ENCODE data around the gene PCIF1. TPM values are rescaled to one million over a fixed set of nuclear protein-coding genes. Genes with fewer than 3 reads are reported as not detected.
"Not testable (repeated sequence)": the region's sequence is repeated elsewhere in the genome, so short reads cannot be mapped to it uniquely, and the experiment has no call there.

PCIF1 gene
- total RNA-seq, 1 donor = 9.1 TPM

DNA sequence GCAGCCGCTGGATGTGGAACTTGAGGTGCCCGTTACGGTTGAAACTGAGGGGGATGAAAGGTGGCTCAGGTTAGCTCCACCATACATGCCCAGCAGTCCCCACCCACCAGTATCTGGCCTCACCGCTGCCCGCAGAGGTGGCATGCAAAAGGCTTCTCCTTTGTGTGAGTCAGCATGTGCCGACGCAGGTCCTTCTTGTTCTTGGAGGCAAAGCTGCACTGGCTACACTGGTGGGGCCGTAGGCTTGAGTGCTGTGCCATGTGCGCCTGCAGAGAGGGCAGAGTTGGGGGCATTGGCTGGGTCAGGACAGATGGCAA is 15.8 kb downstream of the PCIF1 start:
- H3K4me3 ChIP-seq (ENCODE audit: low read depth, low read length) = no peak overlapping the region
- DNase-seq (ENCODE audit: low read depth) = no peak
- TF ChIP-seq, protein P1, sequence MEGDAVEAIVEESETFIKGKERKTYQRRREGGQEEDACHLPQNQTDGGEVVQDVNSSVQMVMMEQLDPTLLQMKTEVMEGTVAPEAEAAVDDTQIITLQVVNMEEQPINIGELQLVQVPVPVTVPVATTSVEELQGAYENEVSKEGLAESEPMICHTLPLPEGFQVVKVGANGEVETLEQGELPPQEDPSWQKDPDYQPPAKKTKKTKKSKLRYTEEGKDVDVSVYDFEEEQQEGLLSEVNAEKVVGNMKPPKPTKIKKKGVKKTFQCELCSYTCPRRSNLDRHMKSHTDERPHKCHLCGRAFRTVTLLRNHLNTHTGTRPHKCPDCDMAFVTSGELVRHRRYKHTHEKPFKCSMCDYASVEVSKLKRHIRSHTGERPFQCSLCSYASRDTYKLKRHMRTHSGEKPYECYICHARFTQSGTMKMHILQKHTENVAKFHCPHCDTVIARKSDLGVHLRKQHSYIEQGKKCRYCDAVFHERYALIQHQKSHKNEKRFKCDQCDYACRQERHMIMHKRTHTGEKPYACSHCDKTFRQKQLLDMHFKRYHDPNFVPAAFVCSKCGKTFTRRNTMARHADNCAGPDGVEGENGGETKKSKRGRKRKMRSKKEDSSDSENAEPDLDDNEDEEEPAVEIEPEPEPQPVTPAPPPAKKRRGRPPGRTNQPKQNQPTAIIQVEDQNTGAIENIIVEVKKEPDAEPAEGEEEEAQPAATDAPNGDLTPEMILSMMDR (IDR thresholded peaks at IDR 0.05; ENCODE audit: insufficient read depth, low read depth, low read length) = no peak

DNA sequence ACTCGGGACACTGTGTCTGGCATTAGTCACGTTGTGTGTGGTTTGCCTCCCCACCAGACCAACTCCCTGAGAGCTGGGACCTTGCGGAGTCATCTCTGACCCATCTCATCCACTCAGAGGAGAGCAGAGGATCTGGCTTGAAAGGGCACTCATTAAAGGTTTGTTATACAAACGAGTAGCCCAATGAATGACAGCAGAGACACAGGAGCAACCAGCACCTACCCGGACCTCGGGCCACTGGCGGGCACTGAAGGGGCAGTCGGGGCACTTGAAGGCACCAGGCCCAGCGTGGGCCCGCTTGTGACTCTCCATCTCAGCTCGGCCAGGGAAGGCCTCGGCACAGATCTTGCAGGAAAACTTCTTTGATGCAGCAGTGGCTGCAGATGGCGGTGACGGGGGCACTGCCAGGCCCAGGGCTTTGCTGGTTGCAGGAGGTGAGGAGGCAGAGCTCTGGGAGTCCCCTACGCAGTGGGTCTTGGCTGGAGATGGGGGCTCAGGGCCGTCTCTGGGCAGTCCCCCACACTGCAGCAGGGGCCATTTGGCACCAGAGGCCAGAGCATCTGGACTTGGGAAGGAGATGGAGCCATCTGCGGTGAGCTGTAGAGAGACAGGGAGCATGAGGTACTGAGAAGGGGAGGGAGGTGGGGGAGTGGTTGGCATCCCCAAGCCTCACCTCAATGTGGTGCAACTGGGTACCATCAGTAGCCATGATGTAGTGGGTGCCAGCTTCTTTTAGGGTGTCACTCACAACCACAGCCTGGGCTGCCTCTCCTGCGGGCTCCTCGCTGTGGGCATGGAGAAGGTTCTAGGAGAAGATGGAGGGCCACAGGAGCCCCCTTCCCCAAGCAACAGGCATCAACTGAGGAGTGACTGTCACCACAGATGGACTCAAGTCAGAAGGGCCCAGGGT is 17.7 kb downstream of the PCIF1 start:
- TF ChIP-seq, protein P1 (IDR thresholded peaks at IDR 0.05; ENCODE audit: insufficient read depth, low read depth, low read length) = no peak
- no peak overlapping the region for H3K4me3 ChIP-seq (ENCODE audit: low read depth, low read length)
- DNase-seq (ENCODE audit: low read depth) = no peak

DNA sequence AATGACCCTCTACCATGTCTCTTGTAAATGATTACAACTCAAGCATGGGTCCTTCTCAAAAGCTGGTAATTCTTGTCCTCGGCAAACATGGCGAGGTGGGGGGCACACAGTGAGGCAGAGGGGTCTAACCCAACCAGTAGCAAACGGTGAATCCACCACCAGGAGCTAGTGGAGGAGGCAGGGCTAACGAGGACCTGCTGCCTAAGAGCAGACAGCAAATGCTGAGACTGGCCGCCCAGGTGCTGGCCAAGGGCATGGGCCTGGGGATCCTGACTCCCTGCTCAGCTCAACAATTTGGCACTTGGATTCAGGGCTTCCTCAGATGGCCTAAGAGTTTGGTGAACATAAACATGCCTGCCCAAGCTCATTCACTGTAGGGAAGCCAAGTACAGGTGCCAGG is 18.4 kb downstream of the PCIF1 start:
- TF ChIP-seq, protein P1 (IDR thresholded peaks at IDR 0.05; ENCODE audit: insufficient read depth, low read depth, low read length) = no peak
- no peak overlapping the region for H3K4me3 ChIP-seq (ENCODE audit: low read depth, low read length)
- no peak for DNase-seq (ENCODE audit: low read depth)

DNA sequence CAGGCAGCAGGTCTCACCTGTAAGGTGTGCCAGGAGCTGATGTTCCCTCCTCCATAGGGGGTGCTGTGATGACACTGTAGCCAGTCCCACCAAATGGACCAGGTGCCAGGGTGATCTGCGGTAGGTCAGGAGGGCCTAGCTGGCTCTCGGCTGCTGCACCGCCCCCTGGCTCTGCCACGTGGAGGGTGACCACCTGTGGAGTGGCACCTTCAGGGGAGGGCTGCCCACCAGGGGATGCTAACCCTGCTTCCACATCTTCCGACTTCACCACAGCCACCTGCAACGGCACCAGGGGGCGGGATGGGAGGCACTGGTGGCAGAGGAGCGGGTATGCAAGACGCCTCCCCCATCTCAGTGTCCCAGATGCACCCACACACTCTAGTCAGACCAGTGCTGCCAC is 19.2 kb downstream of the PCIF1 start:
- DNase-seq (ENCODE audit: low read depth) = no peak
- TF ChIP-seq, protein P1 (IDR thresholded peaks at IDR 0.05; ENCODE audit: insufficient read depth, low read depth, low read length) = no peak

DNA sequence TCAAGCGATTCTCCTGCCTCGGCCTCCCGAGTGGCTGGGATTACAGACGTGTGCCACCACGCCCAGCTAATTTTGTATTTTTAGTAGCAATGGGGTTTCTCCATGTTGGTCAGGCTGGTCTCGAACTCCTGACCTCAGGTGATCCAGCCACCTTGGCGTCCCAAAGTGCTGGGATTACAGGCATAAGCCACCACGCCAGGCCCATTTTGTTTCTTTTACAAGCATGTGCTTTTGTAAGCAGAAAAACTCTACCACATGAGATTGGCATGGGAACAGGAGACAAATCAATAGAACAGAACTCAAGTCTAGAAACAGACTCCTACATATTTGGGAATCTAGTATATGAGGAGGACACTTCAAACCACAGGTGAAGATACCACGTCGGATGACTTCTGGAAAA is 21.8 kb downstream of the PCIF1 start:
- H3K4me3 ChIP-seq (ENCODE audit: low read depth, low read length); DNase-seq (ENCODE audit: low read depth): not testable (repeated sequence)

More for the DNA sequence above, 19.2 kb downstream of the PCIF1 start:
- no peak overlapping the region for H3K4me3 ChIP-seq (ENCODE audit: low read depth, low read length)

DNA sequence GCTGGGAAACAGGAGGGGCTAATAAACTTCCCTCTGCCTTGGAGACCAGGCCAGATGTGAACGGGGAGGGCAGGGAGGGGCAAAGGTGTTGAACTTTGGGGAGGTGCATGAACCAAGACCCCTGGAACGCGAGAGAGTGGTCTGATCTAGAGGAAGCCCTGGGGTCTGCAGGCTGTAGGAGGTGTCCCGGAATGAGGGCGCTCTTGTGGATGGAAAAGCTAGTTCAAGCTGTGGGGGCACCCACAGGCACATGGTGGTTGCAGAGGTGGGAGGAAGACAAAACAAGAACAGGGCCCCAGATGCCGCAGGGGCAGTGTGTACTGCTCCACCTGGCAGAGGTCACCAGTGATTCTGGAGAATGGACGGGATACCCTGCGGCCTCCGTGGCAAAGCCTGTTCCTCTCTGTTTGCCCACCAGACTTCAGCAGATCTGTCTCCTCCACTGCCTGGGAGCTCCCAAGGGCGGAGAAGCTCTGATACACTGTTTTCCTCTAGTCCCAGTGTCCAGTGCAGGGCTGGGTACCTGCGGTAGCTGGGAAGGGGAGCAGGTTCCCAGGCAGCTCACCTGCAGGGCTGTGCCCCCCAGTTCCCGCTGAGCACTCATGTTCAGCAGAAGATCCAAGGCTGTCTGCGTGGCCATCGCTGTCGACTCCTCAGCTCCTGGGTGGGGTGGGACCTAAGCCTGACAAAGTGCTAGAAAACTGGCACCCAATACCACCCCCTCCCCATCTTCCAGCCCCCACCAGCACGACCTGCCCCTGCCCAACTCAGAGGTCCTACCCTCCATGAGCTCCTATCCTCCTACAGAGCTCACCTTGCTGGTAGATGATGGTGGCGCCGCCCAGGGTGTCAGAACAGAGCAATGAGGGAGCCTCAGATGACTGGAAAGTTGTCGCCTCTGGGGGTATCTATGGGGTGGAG is 22.8 kb downstream of the PCIF1 start:
- no peak overlapping the region for H3K4me3 ChIP-seq (ENCODE audit: low read depth, low read length)
- TF ChIP-seq, protein P1 (IDR thresholded peaks at IDR 0.05; ENCODE audit: insufficient read depth, low read depth, low read length) = no peak
- no peak for DNase-seq (ENCODE audit: low read depth)

DNA sequence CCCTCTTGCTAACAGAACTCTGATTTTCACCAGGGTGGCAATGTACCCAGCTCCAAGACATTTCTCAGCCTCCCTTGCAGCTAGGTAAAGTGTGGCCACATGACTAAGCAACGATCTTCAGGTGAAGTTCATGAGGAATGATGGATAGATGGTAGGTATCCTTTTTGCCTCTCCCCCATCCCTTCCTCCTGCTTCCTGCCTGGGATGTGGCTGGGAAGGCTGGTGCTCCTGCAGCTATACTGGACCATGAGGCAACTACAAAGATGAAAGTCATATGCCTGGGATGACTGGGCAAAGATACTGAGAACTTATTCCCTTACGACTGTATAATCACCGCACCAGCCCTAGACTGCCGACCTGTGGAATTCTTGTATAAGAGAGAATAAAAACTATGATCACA is 24.1 kb downstream of the PCIF1 start:
- DNase-seq (ENCODE audit: low read depth) = no peak
- no peak overlapping the region for H3K4me3 ChIP-seq (ENCODE audit: low read depth, low read length)
- TF ChIP-seq, protein P1 (IDR thresholded peaks at IDR 0.05; ENCODE audit: insufficient read depth, low read depth, low read length) = no peak
